Cerebellar cortex (tissue), 1 donor: ENCODE measurements around the gene IFIT5.
"Not testable (repeated sequence)": the region's sequence is repeated elsewhere in the genome, so short reads cannot be mapped to it uniquely, and the experiment has no call there.

Experiments used
- DNase-seq: peaks from one replicate; pipeline ENCODE4 v3.0.0-alpha.2; 2015; ENCODE audit warnings: low spot score

Gene IFIT5

DNA sequence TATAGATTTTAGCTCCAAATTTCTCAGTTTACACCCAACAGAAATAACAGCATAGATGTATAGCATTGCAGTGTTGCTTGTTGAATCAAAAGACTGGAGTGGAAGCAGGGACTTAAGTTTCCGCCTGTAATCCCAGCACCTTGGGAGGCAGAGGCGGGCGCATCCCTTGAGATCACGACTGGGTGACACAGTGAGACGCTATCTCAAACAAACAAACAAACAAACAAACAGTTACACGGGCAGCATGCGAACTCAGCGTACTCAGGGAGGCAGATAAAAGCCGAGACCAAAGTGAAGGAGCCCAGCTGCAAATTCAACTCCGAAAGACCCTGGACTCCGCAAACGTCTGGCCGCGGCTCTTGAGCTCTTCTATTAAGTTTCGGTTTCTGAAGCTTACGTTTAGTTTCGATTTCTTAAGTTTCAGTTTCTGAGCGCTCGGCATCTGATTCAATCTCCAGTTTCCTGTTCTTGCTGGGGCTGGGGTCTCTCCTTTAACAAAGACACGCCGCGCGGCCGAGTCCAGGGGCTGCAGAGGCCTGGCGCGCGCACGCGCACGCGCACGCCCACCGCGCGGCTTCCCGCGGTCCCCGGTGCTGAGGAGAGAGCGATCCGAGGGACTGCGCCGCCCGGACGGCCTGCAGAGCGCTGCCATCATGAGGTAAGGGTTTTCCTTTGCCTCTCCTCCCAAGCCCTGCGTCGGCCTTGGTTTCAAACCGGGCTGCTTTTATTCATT lies at the start of gene IFIT5:
TSS of gene IFIT5 (plus strand) at position 423 of the 733 bp plus-strand sequence. CDS start at position 654, 231 bp downstream.
- DNase-seq: peak; percentile 70

DNA sequence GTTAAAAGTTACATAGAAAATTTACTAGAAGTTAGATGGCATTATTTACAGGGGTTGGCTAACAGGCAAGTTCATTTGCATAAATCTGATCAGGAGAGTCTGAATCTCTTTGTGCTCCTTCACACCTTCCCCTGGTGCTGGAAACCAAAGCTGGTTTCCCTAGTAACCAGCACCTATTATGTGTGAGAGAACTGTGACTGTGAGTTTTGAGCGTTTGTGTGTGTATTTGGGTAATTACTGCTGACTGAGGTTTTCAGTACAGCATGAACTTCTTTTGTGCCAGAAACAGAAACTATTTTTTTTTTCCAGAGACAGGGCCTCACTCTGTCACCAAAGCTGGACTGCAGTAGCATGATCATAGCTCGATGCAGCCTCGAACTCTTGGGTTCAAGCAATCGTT lies 46.8 kb upstream of the IFIT5 start:
- DNase-seq: no peak

DNA sequence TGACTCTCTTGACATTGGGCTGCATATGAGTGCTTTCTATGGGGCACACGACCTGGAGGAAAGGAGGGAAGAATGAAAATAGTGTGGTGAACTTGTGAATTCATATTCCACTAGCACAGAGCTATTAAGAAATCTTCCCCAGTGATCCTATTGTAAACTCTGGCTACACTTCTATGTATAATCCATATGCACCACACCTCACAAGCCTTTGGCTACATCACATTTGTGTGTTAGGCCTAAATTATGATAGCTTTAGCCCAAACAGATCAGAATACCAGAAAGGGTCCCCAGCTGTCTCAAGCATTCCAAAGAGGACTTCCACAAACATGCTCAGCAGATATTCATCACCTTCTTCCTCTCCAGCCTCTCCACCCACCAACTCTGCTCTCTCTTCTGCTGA lies 46.2 kb upstream of the IFIT5 start:
- no peak for DNase-seq

DNA sequence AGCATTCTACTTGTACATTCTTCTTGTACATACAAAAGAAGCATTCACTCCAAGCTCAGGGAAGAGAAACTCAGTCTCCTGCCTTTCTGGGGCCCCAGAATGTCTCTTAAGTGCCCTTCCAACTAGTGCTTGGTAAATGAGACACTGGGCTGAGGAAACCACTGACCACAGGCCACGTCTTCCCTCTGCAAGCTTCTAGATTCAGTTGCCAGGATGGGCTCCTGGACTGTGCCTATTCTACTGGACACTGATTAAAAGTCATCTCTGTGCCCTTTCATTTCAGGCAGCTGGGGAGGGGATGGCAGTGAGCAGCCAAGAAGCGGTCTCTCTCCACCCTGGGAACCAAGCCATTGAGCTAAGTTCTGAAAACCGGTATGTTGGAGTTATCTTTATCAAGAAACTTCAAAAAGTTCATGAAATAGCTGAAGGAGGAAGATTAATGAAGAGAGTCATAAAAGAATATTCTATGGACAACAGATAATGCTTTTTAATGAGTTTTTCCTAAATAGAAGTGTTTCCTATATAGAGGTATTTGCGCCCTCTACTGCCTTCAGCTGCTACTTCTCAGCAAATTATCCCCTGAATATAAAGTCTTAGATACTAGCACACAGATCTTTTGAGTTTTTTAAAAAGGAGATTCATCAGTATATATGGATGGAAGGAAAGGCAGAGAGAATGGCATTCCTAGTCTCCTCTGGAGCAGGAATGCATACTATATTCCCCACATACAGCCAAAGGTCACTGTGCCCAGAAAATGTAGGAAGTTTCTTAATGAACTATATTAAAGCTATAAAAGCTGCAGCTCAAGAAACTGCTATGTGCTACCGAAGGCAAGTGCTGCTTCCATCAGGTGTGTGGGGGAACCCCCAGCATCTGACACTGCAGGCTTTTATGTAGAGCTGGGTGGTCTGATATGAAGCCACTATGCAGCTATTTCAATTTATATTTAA lies 44.9 kb upstream of the IFIT5 start:
- no peak for DNase-seq

GRCh38 chr10:89371079-89371478 lies 43.3 kb upstream of the IFIT5 start:
- DNase-seq: no peak

GRCh38 chr10:89371987-89372386 lies 42.4 kb upstream of the IFIT5 start:
- no peak for DNase-seq

- DNase-seq: peak; percentile 94
These were observed 40.3 kb upstream of the IFIT5 start for GRCh38 chr10:89373916-89374711.

DNA sequence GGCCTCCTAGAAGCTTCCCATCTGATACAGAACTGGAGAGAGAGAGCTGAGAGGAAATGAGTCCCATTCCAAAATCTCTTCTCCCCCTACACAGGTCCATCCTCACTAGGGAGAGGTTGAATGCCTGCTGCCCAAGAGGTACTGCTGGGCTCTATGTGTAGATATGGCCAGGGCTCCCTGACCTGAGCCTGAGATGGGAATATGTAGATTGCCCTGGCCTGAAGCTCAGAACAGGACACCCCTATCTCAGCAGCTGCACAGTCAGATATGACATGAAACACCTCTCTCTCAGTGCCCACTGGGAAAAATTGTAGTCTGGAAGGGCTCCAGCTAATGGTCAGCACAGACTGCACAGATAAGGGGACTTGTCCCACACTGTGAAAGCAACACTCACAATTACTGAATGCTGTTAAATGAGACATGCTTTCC lies 39.6 kb upstream of the IFIT5 start:
- DNase-seq: no peak

GRCh38 chr10:89377705-89378637 lies 36.4 kb upstream of the IFIT5 start, which contains the start of gene IFIT1B:
TSS of gene IFIT1B (plus strand) at chr10:89378056. CDS start at chr10:89378136, 80 bp downstream.
- no peak for DNase-seq

DNA sequence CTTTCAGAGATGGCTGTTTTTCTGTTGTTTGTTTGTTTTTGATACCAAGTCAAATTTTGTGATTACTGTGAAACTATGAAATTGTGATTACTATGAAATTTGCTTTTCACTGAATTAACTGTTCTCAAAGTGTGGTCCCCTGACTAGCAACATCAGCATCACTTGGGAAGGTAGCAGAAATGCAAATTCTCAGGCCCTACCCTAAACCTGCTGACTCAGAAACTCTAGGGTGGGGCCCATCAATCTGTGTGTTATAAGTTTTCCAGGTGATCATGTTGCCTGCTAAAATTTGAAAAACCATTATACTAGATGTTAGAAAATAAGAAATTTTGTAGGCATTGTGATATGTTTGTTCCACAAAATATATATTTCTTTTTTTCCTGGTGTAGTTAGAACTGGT lies 35.3 kb upstream of the IFIT5 start:
- DNase-seq: no peak

GRCh38 chr10:89382757-89383156 lies 31.6 kb upstream of the IFIT5 start:
- no peak for DNase-seq

DNA sequence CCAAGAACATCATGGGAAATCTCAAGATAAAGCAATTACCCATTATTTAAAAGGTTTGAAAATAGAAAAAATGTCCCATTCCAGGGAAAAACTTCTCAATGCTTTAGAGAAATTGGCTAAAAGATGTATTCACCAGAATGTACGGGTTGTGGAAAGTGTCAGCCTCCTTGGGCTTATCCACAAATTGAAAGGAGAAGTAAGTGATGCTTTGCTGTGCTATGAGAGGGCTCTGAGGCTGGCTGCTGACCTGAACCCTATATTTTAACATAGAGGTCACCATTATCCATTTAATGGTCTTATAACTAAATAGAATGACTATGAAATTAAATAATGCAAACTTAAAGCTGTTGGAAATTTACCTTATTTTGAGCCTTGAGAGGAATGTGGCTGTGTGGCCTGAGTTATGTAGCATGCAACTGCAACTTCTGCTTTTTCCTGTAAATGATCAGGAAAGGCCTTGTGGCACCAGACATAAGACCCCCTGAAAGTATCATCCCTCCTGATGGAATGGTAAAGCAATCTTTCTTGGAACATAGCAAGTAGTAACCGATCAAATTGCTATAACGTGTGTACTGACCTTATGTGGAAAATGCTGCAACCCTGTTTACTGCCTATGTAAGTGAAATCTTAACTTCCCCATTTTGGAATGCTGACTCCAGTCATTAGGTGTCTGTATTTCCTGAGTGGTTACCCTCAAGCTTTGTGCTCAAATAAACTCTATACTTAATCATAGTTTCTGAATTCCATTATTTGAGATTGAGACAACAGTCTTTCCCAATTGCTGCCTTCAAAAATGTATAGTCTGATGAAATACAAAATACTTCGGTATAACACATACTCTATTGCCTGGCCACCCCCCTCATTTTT lies 29.7 kb upstream of the IFIT5 start:
- no peak for DNase-seq

DNA sequence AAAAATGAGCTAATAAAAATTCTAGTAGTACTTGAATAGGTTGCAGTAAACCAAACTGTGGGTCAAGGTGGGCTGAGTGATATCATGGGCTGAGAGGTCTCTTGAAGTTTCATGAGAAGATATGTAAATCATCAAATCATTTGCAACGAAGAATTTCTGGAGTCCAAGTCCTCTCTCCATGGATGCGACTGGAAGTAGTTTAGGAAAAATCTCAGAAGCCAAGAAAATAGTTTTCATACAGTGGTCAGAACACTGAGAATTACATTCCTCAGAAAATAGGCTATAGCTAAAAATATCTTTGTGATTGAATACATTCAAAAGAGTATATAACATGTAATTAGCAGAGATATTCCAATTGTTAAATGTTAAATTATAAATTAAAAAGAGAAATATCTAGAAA lies 25.6 kb upstream of the IFIT5 start:
- DNase-seq: no peak

DNA sequence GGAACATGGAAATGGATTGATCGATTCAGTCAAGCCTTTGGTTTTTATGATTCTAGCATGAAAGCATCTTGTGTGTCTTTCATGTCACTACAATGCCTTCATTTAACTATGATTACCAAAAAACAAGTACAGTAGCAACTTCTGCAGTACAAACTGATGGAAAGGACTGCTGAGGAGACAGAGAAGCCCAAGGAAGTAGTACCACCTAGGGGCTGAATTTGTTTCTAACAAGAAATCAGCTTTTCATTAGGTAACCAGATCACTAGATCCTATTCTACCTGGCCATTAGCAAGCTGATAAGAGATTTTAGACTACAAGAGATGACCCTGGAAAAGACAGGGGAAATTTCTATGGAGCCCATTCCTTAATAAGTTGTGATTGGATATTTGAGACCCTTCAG lies 25.1 kb upstream of the IFIT5 start:
- peak; percentile 52 for DNase-seq

GRCh38 chr10:89390476-89391225 lies 23.7 kb upstream of the IFIT5 start:
- DNase-seq: no peak

DNA sequence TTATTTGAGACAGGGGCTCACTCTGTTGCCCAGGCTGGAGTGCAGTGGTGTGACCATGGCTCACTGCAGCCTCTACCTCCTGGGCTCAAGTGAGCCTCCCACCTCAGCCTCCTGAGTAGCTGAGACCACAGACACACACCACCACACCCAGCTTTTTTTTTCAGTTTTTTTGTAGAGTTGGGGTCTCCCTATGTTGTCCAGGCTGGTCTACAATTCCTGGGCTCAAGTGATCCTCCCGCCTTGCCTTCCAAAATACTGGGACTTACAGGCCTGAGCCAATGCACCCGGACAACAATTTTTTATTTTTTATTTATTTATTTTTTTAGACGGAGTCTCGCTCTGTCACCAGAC lies 23.2 kb upstream of the IFIT5 start:
- not testable (repeated sequence) for DNase-seq

GRCh38 chr10:89391907-89392756 lies 22.2 kb upstream of the IFIT5 start, which contains the start of gene IFIT1:
TSS of gene IFIT1 (plus strand) at chr10:89392623. CDS start at chr10:89392713, 90 bp downstream.
- peak; percentile 97 for DNase-seq

DNA sequence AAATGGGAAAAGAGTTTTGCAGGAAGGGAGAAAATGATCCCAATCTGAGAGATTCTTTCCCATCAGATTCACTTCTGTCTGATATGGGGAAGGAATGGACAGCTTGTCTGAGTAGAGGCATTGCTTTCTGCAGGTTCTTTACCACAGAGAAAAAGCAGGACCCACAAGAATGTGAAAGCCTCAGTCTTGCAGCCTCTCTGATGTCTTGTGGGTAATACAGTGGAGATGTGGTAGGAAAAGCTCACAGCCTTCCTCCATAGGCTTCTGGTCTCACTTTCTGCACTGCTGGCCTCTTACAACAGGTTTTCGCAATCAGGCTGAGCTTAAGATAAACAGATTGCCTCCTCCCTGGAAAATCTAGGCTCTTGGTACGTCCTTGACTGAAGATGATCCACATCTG lies 21.4 kb upstream of the IFIT5 start:
- DNase-seq: peak; percentile 74
